HG02763 (cell line): ENCODE measurements around the gene STRBP.
"Not testable (repeated sequence)": the region's sequence is repeated elsewhere in the genome, so short reads cannot be mapped to it uniquely, and the experiment has no call there.

Source experiments
- ATAC-seq: cut with Tn5 transposase; IDR thresholded peaks from one replicate; pipeline ENCODE4 v1.9.1; 2021; ENCODE audit warnings: mild to moderate bottlenecking, moderate library complexity; ENCODE audit not compliant: unreplicated experiment

Gene STRBP

GRCh38 chr9:123283455-123283854, 15.1 kb upstream of the STRBP start:
- ATAC-seq, result no peak

GRCh38 chr9:123283048-123283408, 14.6 kb upstream of the STRBP start:
- no peak for ATAC-seq

- ATAC-seq, result no peak
Observed at GRCh38 chr9:123282362-123283047, 14.1 kb upstream of the STRBP start.

GRCh38 chr9:123281659-123282350, 13.4 kb upstream of the STRBP start:
- no peak for ATAC-seq

GRCh38 chr9:123278879-123279493, 10.6 kb upstream of the STRBP start:
- ATAC-seq, result not testable (repeated sequence)

- ATAC-seq, result no peak
Observed at GRCh38 chr9:123278361-123278760, 10.0 kb upstream of the STRBP start.

GRCh38 chr9:123276551-123276950, 8.2 kb upstream of the STRBP start:
- no peak for ATAC-seq

GRCh38 chr9:123271133-123271532, 2.7 kb upstream of the STRBP start:
- ATAC-seq, result not testable (repeated sequence)

- ATAC-seq, result no peak
Observed at GRCh38 chr9:123269281-123269680, 895 bp upstream of the STRBP start.

- no peak for ATAC-seq
Observed at GRCh38 chr9:123268199-123268464, 254 bp downstream of the STRBP start.

- ATAC-seq, result peak; percentile 7
Observed at GRCh38 chr9:123267481-123268198, 746 bp downstream of the STRBP start.

- no peak for ATAC-seq
Observed at GRCh38 chr9:123266655-123267399, 1.6 kb downstream of the STRBP start.

- no peak for ATAC-seq
Observed at GRCh38 chr9:123265833-123266232, 2.6 kb downstream of the STRBP start.

- no peak for ATAC-seq
Observed at GRCh38 chr9:123263227-123263626, 5.2 kb downstream of the STRBP start.

- ATAC-seq, result no peak
Observed at GRCh38 chr9:123262338-123262737, 6.0 kb downstream of the STRBP start.

GRCh38 chr9:123261006-123261677, 7.2 kb downstream of the STRBP start:
- no peak for ATAC-seq

GRCh38 chr9:123260340-123260739, 8.0 kb downstream of the STRBP start:
- ATAC-seq, result no peak

- no peak for ATAC-seq
Observed at GRCh38 chr9:123257276-123257675, 11.1 kb downstream of the STRBP start.

- ATAC-seq, result no peak
Observed at GRCh38 chr9:123255718-123256117, 12.7 kb downstream of the STRBP start.

- ATAC-seq, result no peak
Observed at GRCh38 chr9:123253204-123253603, 15.2 kb downstream of the STRBP start.

GRCh38 chr9:123251741-123252140, 16.6 kb downstream of the STRBP start:
- ATAC-seq, result no peak
